Fibroblast of pulmonary artery (primary cell): ENCODE data around the gene DBN1.
"Not testable (repeated sequence)": the region's sequence is repeated elsewhere in the genome, so short reads cannot be mapped to it uniquely, and the experiment has no call there.

Source experiments
- DNase-seq: peaks from one replicate; pipeline ENCODE4 v3.0.0-alpha.2; 2010; ENCODE audit warnings: low read depth
- H3K4me3 ChIP-seq: replicated peaks from 2 replicates; pipeline ENCODE4 v1.5.1; 2011; ENCODE audit warnings: low read depth, mild to moderate bottlenecking, control low read depth, low read length, moderate library complexity
- CTCF ChIP-seq: IDR thresholded peaks from 2 replicates; pipeline ENCODE4 v1.5.1; 2011; ENCODE audit warnings: mild to moderate bottlenecking, control low read depth, low read length, inconsistent platforms; ENCODE audit errors: missing control alignments

The DBN1 gene

DNA sequence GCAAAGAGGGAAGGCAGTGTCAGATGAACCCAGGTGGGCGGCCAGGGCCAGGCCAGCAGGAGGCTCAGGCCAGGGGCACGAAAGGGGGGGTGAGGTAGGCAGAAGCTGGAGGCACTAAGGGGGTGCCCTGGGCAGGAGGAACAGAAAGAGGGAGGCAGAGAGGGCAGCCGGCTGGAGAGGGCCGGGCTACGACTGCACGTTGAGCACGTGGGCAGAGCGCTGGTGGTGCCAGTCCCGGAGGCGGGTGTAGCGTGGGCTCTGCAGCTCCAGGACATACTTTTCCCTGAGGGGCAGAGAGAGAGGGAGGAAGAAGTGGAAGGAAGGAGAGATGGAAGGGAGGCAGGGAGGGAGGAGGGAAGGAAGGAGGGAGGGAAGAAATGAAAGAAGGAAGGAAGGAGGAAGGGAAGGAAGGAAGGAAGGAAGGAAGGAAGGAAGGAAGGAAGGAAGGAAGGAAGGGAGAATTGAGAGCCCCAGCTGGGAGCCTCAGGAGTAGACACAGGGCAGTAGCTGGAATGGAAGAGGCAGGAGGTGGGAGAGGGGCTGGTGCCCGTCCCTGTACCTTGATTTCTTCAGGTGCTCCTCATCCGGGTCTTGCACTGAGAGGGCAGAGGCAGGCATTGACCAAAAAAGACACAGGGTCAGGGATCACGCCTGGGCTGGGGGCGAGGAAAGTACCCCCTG, 17.0 kb upstream of the DBN1 start:
- DNase-seq = no peak
- no peak overlapping the region for H3K4me3 ChIP-seq
- TF ChIP-seq CTCF = no peak

- TF ChIP-seq CTCF = no peak
- no peak for DNase-seq
- H3K4me3 ChIP-seq = no peak overlapping the region
Observed at GRCh38 chr5:177489119-177489716, 15.8 kb upstream of the DBN1 start.

DNA sequence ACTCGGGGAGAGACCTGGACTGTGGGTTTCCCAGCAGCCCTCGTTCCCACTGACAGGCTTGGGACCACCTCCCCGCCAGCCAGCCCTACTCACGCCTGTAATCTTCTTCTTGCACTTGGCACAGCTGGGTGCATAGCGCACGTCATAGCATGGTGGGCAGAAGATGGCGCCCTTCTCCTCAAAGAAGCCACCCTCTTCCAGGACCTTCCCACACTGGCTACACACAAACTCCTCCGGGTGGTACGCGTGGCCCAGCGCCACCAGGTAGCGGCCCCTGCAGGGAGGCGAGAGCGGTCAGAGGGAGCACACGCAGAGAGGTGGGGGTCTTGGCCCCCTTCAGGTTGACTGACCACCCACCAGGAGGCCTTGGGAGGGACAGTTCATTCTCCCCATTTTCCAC, 14.5 kb upstream of the DBN1 start:
- H3K4me3 ChIP-seq = no peak overlapping the region
- DNase-seq = no peak
- no peak for TF ChIP-seq CTCF

GRCh38 chr5:177487144-177487543, 13.7 kb upstream of the DBN1 start:
- no peak for DNase-seq
- TF ChIP-seq CTCF = no peak
- no peak overlapping the region for H3K4me3 ChIP-seq

DNA sequence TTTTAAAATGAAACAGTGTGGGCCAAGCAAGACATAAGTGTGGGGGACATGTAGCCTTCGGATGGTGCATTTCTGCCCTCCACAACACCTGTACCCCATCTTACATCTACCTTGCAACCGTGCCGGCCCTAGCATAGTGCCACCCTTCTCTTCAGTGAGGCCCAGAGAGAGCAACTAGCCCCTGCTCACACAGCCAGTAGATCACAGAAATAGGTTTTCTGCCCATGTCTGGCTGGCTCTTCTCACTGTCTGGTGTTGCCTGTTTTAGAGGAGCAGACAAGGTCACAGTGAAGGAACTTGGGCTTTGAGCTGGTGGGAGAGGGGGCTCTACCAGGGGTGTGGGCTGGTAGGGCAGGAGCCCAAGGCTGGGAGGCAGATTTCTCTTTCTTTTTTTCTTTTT, 12.8 kb upstream of the DBN1 start:
- TF ChIP-seq CTCF = no peak
- no peak for DNase-seq
- no peak overlapping the region for H3K4me3 ChIP-seq

DNA sequence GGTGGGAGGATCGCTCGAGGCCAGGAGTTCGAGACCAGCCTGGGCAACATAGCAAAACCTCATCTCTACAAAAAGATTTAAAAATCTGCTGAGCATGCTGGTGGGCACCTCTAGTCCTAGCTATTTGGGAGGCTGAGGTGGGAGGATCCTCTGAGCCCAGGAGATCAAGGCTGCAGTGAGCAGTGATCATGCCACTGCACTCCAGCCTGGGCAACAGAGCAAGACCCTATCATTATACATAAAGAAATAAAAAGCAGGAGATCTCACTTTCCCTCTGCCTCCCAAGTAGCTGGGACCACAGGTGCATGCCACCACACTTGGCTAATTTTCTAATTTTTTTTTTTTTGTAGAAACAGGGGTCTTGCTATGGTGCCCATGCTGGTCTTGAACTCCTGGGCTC, 12.3 kb upstream of the DBN1 start:
- not testable (repeated sequence) for H3K4me3 ChIP-seq

GRCh38 chr5:177484902-177485549, 11.6 kb upstream of the DBN1 start:
- TF ChIP-seq CTCF = no peak
- no peak overlapping the region for H3K4me3 ChIP-seq
- no peak for DNase-seq

More for the DNA sequence above, 12.3 kb upstream of the DBN1 start:
- DNase-seq = not testable (repeated sequence)
